Liver (tissue), 3 donors: ENCODE measurements around the gene EXD3.

ENCODE experiments used
- CTCF ChIP-seq: fragments of 150-350 bp; IDR thresholded peaks from 2 replicates; pipeline ENCODE4 v1.5.1; 2017; ENCODE audit warnings: improper control_type of control experiment, low read depth, low read length; ENCODE audit not compliant: missing input control
- EGR1 ChIP-seq, 2 donors: IDR thresholded peaks; 2 replicates each; pipeline ENCODE4 v1.6.1; 2016 to 2018; ENCODE audit warnings: antibody characterized with exemption in 2 of 2, low read depth in 2 of 2
- GABPA ChIP-seq, 2 donors: IDR thresholded peaks in 1 of 2; conservative IDR thresholded peaks in 1 of 2; 2 replicates each; pipeline ENCODE4 v1.6.1; 2016; ENCODE audit warnings: antibody characterized with exemption in 2 of 2, mild to moderate bottlenecking in 1 of 2, moderate library complexity in 1 of 2
- HNF4G ChIP-seq: IDR thresholded peaks from 2 replicates; pipeline ENCODE4 v1.6.1; 2016; ENCODE audit warnings: antibody characterized with exemption
- JUND ChIP-seq, 2 donors: IDR thresholded peaks; 2 replicates each; pipeline ENCODE4 v1.6.1; 2016; ENCODE audit warnings: antibody characterized with exemption in 2 of 2
- REST ChIP-seq: IDR thresholded peaks from 2 replicates; pipeline ENCODE4 v1.6.1; 2016; ENCODE audit warnings: antibody characterized with exemption, mild to moderate bottlenecking
- RXRA ChIP-seq, 2 donors: IDR thresholded peaks; 2 replicates each; pipeline ENCODE4 v1.6.1; 2017 to 2018; ENCODE audit warnings: antibody characterized with exemption in 2 of 2, mild to moderate bottlenecking in 1 of 2
- TAF1 ChIP-seq: conservative IDR thresholded peaks from 2 replicates; pipeline ENCODE4 v1.6.1; 2016; ENCODE audit warnings: antibody characterized with exemption, mild to moderate bottlenecking
- YY1 ChIP-seq: IDR thresholded peaks from 2 replicates; pipeline ENCODE4 v1.6.1; 2016; ENCODE audit warnings: antibody characterized with exemption, mild to moderate bottlenecking
- TF ChIP-seq, protein P1 (sequence below): IDR thresholded peaks from 2 replicates; pipeline ENCODE4 v1.6.1; 2016; ENCODE audit warnings: antibody characterized with exemption
- donor health status: healthy.
- donor health status: healthy.

DNA sequence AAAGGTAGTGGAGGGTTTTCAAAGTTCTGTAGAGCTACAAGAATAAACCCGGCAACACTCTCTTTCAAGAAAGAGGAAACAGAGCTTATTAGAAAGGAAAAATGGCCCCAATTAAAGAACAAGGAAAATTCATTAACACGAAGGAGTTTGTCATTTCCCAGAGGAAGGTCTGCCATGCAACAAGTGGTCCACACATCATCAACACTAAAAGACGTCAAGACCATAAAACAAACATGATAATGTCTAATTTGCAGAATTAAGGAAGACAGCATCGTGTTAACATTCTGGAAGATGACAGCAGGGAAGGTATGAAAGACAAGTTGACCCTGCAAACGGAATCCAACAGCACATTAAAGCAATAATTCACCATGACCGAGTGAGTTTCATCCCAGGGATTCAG, 92.3 kb downstream of the EXD3 start:
- no peak for TF ChIP-seq CTCF
- TF ChIP-seq EGR1 (IDR thresholded peaks at IDR 0.05; ENCODE audit: low read depth in 2 of 2): no peak
- no peak for TF ChIP-seq HNF4G
- no peak for TF ChIP-seq JUND (IDR thresholded peaks at IDR 0.05)
- no peak for TF ChIP-seq RXRA (IDR thresholded peaks at IDR 0.05)
- no peak for TF ChIP-seq TAF1
- TF ChIP-seq GABPA (IDR thresholded peaks at IDR 0.05 in 1 of 2, conservative IDR thresholded peaks at IDR 0.05 in 1 of 2): no peak
- TF ChIP-seq YY1: no peak
- TF ChIP-seq REST: no peak
- TF ChIP-seq, protein P1, sequence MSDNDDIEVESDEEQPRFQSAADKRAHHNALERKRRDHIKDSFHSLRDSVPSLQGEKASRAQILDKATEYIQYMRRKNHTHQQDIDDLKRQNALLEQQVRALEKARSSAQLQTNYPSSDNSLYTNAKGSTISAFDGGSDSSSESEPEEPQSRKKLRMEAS: no peak
